HEK293 (cell line): ENCODE results near the gene ESR1.

ENCODE experiments used
- AEBP2 ChIP-seq: fragments of 450-650 bp; formaldehyde crosslinking; IDR thresholded peaks from 2 replicates; pipeline ENCODE4 v1.5.1; 2016; ENCODE audit warnings: missing biosample characterization, missing genetic modification characterization, borderline replicate concordance
- BCL6B ChIP-seq: fragments of 450-650 bp; formaldehyde crosslinking; IDR thresholded peaks from 2 replicates; pipeline ENCODE4 v1.5.1; 2017; ENCODE audit warnings: missing biosample characterization, missing genetic modification characterization
- KLF7 ChIP-seq: fragments of 450-650 bp; formaldehyde crosslinking; IDR thresholded peaks from 2 replicates; pipeline ENCODE4 v1.5.1; 2016; ENCODE audit warnings: missing biosample characterization, missing genetic modification characterization, borderline replicate concordance
- KLF8 ChIP-seq: fragments of 450-650 bp; formaldehyde crosslinking; IDR thresholded peaks from 2 replicates; pipeline ENCODE4 v1.5.1; 2016; ENCODE audit warnings: missing biosample characterization, missing genetic modification characterization
- MYNN ChIP-seq: fragments of 450-650 bp; formaldehyde crosslinking; IDR thresholded peaks from 2 replicates; pipeline ENCODE4 v1.5.1; 2016; ENCODE audit warnings: missing biosample characterization, missing genetic modification characterization, borderline replicate concordance
- ZBTB26 ChIP-seq: fragments of 450-650 bp; formaldehyde crosslinking; optimal IDR thresholded peaks from 2 replicates; pipeline ENCODE3; 2016; ENCODE audit warnings: missing biosample characterization, mild to moderate bottlenecking, missing genetic modification characterization
- ZBTB48 ChIP-seq: fragments of 450-650 bp; formaldehyde crosslinking; IDR thresholded peaks from 2 replicates; pipeline ENCODE4 v1.5.1; 2016; ENCODE audit warnings: missing biosample characterization, missing genetic modification characterization
- ZFP3 ChIP-seq: fragments of 450-650 bp; formaldehyde crosslinking; IDR thresholded peaks from 2 replicates; pipeline ENCODE4 v1.5.1; 2016; ENCODE audit warnings: low read depth, missing biosample characterization, missing genetic modification characterization
- ZNF169 ChIP-seq: fragments of 450-650 bp; formaldehyde crosslinking; IDR thresholded peaks from 2 replicates; pipeline ENCODE4 v1.5.1; 2016; ENCODE audit warnings: missing biosample characterization, missing genetic modification characterization
- ZNF211 ChIP-seq: fragments of 450-650 bp; formaldehyde crosslinking; IDR thresholded peaks from 2 replicates; pipeline ENCODE4 v1.5.1; 2016; ENCODE audit warnings: low read depth, missing biosample characterization, missing genetic modification characterization
- ZNF239 ChIP-seq: fragments of 450-650 bp; formaldehyde crosslinking; IDR thresholded peaks from 2 replicates; pipeline ENCODE4 v1.5.1; 2016; ENCODE audit warnings: missing biosample characterization, missing genetic modification characterization
- ZNF335 ChIP-seq: fragments of 450-650 bp; formaldehyde crosslinking; conservative IDR thresholded peaks from 2 replicates; pipeline ENCODE4 v1.5.1; 2016; ENCODE audit warnings: missing biosample characterization, missing genetic modification characterization
- ZNF37A ChIP-seq: fragments of 450-650 bp; IDR thresholded peaks from 2 replicates; pipeline ENCODE4 v1.5.1; 2018; ENCODE audit warnings: missing biosample characterization, missing genetic modification characterization
- ZNF518A ChIP-seq: fragments of 450-650 bp; formaldehyde crosslinking; conservative IDR thresholded peaks from 2 replicates; pipeline ENCODE4 v1.5.1; 2016; ENCODE audit warnings: low read depth, missing biosample characterization, missing genetic modification characterization
- ZNF521 ChIP-seq: fragments of 450-650 bp; formaldehyde crosslinking; IDR thresholded peaks from 2 replicates; pipeline ENCODE4 v1.5.1; 2017; ENCODE audit warnings: missing biosample characterization, mild to moderate bottlenecking, missing genetic modification characterization
- ZNF561 ChIP-seq: fragments of 450-650 bp; IDR thresholded peaks from 2 replicates; pipeline ENCODE4 v1.5.1; 2018; ENCODE audit warnings: missing biosample characterization, missing genetic modification characterization, borderline replicate concordance
- ZNF600 ChIP-seq: fragments of 450-650 bp; formaldehyde crosslinking; IDR thresholded peaks from 2 replicates; pipeline ENCODE4 v1.5.1; 2016; ENCODE audit warnings: missing biosample characterization, missing genetic modification characterization
- ZNF654 ChIP-seq: fragments of 450-650 bp; formaldehyde crosslinking; IDR thresholded peaks from 2 replicates; pipeline ENCODE4 v1.5.1; 2016; ENCODE audit warnings: low read depth, missing biosample characterization, missing genetic modification characterization
- ZNF701 ChIP-seq: fragments of 450-650 bp; formaldehyde crosslinking; IDR thresholded peaks from 2 replicates; pipeline ENCODE4 v1.5.1; 2016; ENCODE audit warnings: missing biosample characterization, missing genetic modification characterization
- ZNF785 ChIP-seq: fragments of 450-650 bp; formaldehyde crosslinking; IDR thresholded peaks from 2 replicates; pipeline ENCODE4 v1.5.1; 2016; ENCODE audit warnings: missing biosample characterization, missing genetic modification characterization
- ZNF830 ChIP-seq: fragments of 450-650 bp; IDR thresholded peaks from 2 replicates; pipeline ENCODE4 v1.5.0; 2018; ENCODE audit warnings: missing biosample characterization, missing genetic modification characterization, low read depth, mild to moderate bottlenecking, moderate library complexity
- ZSCAN18 ChIP-seq: fragments of 450-650 bp; formaldehyde crosslinking; IDR thresholded peaks from 2 replicates; pipeline ENCODE4 v1.5.1; 2016; ENCODE audit warnings: missing biosample characterization, missing genetic modification characterization
- ZSCAN23 ChIP-seq: fragments of 450-650 bp; formaldehyde crosslinking; IDR thresholded peaks from 2 replicates; pipeline ENCODE4 v1.5.1; 2016; ENCODE audit warnings: missing biosample characterization, missing genetic modification characterization
- TF ChIP-seq, protein P1 (sequence below): fragments of 450-650 bp; formaldehyde crosslinking; IDR thresholded peaks from 2 replicates; pipeline ENCODE4 v1.5.1; 2016; ENCODE audit warnings: missing biosample characterization, missing genetic modification characterization, borderline replicate concordance

The ESR1 gene

GRCh38 chr6:152054441-152054840, 247.0 kb downstream of the ESR1 start (continued):
- no peak for TF ChIP-seq ZSCAN18 (tag by site-specific recombination)
- no peak for TF ChIP-seq ZNF561 (tag by site-specific recombination)
- TF ChIP-seq ZNF654 (tag by site-specific recombination) = no peak
- peak; percentile 83 for TF ChIP-seq ZNF600 (tag by site-specific recombination)
- TF ChIP-seq ZFP3 (tag by site-specific recombination) = no peak
- TF ChIP-seq KLF7 (tag by site-specific recombination) = no peak
- TF ChIP-seq ZNF521 (tag by site-specific recombination) = no peak
- no peak for TF ChIP-seq ZNF211 (tag by site-specific recombination)
- TF ChIP-seq ZNF169 = no peak
- TF ChIP-seq ZNF701 = no peak
- TF ChIP-seq BCL6B = no peak
- TF ChIP-seq MYNN (tag by site-specific recombination) = peak; percentile 57; the same call in 1 of the 2 replicates
- TF ChIP-seq ZNF37A (tag by site-specific recombination) = no peak
- no peak; the same call in 1 of the 2 replicates for TF ChIP-seq ZNF239 (tag by site-specific recombination)
- TF ChIP-seq ZSCAN23 (tag by site-specific recombination) = peak; percentile 81; the same call in 1 of the 2 replicates
- no peak for TF ChIP-seq ZNF830
- no peak for TF ChIP-seq ZBTB26 (tag by site-specific recombination)
- TF ChIP-seq ZNF335 (tag by site-specific recombination) = 0 out of 2 replicates have a peak, but pooled peaks have one; percentile 21
- TF ChIP-seq KLF8 (tag by site-specific recombination) = peak; percentile 76
- TF ChIP-seq ZNF518A (tag by site-specific recombination) = no peak
- no peak for TF ChIP-seq AEBP2 (tag by site-specific recombination)
- TF ChIP-seq, protein P1, sequence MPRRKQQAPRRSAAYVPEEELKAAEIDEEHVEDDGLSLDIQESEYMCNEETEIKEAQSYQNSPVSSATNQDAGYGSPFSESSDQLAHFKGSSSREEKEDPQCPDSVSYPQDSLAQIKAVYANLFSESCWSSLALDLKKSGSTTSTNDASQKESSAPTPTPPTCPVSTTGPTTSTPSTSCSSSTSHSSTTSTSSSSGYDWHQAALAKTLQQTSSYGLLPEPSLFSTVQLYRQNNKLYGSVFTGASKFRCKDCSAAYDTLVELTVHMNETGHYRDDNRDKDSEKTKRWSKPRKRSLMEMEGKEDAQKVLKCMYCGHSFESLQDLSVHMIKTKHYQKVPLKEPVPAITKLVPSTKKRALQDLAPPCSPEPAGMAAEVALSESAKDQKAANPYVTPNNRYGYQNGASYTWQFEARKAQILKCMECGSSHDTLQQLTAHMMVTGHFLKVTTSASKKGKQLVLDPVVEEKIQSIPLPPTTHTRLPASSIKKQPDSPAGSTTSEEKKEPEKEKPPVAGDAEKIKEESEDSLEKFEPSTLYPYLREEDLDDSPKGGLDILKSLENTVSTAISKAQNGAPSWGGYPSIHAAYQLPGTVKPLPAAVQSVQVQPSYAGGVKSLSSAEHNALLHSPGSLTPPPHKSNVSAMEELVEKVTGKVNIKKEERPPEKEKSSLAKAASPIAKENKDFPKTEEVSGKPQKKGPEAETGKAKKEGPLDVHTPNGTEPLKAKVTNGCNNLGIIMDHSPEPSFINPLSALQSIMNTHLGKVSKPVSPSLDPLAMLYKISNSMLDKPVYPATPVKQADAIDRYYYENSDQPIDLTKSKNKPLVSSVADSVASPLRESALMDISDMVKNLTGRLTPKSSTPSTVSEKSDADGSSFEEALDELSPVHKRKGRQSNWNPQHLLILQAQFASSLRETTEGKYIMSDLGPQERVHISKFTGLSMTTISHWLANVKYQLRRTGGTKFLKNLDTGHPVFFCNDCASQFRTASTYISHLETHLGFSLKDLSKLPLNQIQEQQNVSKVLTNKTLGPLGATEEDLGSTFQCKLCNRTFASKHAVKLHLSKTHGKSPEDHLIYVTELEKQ (tag by site-specific recombination) = peak; percentile 80; the same call in 1 of the 2 replicates
- TF ChIP-seq ZNF785 = no peak
- TF ChIP-seq ZBTB48 = no peak
- TF ChIP-seq, all 188 proteins: peak for 42
